NT2/D1 (cell line): ENCODE measurements around the gene LRRC27.

Experiments used
- SUZ12 ChIP-seq: IDR thresholded peaks from 2 replicates; pipeline ENCODE4 v1.6.1; 2011; ENCODE audit not compliant: insufficient read length, insufficient read depth; ENCODE audit errors: extremely low read depth
- YY1 ChIP-seq: IDR thresholded peaks from 2 replicates; pipeline ENCODE4 v1.6.1; 2011; ENCODE audit not compliant: insufficient read length, insufficient read depth
- ZNF274 ChIP-seq: IDR thresholded peaks from 2 replicates; pipeline ENCODE4 v1.6.1; 2011; ENCODE audit warnings: mild to moderate bottlenecking, low read depth, low read length

GRCh38 chr10:132415255-132415654 lies 83.3 kb downstream of the LRRC27 start:
- no peak for TF ChIP-seq SUZ12
- no peak for TF ChIP-seq ZNF274
- no peak for TF ChIP-seq YY1
